GM12878 (cell line): Measurements from ENCODE around the gene SNRNP200.
"Not testable (repeated sequence)": the region's sequence is repeated elsewhere in the genome, so short reads cannot be mapped to it uniquely, and the experiment has no call there.

ENCODE experiments used
- CTCF ChIP-seq, 3 experiments: IDR thresholded peaks in 2 of 3; conservative IDR thresholded peaks in 1 of 3; 2 replicates each; pipeline ENCODE4 v1.5.1; 2011; ENCODE audit warnings: low read depth in 3 of 3, low read length in 3 of 3, mild to moderate bottlenecking in 3 of 3, control low read depth in 2 of 3, moderate library complexity in 2 of 3, inconsistent platforms in 1 of 3, mixed read lengths in 1 of 3; ENCODE audit not compliant: control insufficient read depth in 2 of 3, insufficient read depth in 1 of 3; ENCODE audit errors: extremely low read depth in 1 of 3
- EZH2 ChIP-seq: IDR thresholded peaks from 2 replicates; pipeline ENCODE4 v1.6.1; 2012; ENCODE audit warnings: low read depth, mild to moderate bottlenecking, control low read depth, inconsistent platforms, low read length, borderline replicate concordance; ENCODE audit not compliant: control insufficient read depth
- FOXK2 ChIP-seq: fragments of 450-650 bp; IDR thresholded peaks from 2 replicates; pipeline ENCODE4 v1.6.1; 2017; ENCODE audit warnings: mild to moderate bottlenecking, moderate library complexity
- MYC ChIP-seq: IDR thresholded peaks from 2 replicates; pipeline ENCODE4 v1.6.1; 2011; ENCODE audit warnings: mild to moderate bottlenecking, low read length, moderate library complexity, inconsistent platforms; ENCODE audit not compliant: insufficient read depth, insufficient replicate concordance, insufficient read length, severe bottlenecking
- POLR2A ChIP-seq: IDR thresholded peaks from 2 replicates; pipeline ENCODE4 v1.6.1; 2011; ENCODE audit warnings: low read depth, mild to moderate bottlenecking, low read length
- POLR2AphosphoS5 ChIP-seq: IDR thresholded peaks from 2 replicates; pipeline ENCODE4 v1.6.1; 2011; ENCODE audit warnings: mild to moderate bottlenecking, low read length, inconsistent platforms
- RELA ChIP-seq: fragments of 450-650 bp; IDR thresholded peaks from 2 replicates; pipeline ENCODE4 v1.8.0; 2014; ENCODE audit warnings: borderline replicate concordance; ENCODE audit not compliant: partially characterized antibody
- SP1 ChIP-seq: IDR thresholded peaks from one replicate; pipeline ENCODE4 v1.6.1; 2011; ENCODE audit warnings: low read depth, low read length
- ZBTB4 ChIP-seq: fragments of 450-650 bp; formaldehyde crosslinking; IDR thresholded peaks from 2 replicates; pipeline ENCODE4 v1.4.0; 2022; ENCODE audit warnings: mild to moderate bottlenecking, moderate library complexity
- ZNF687 ChIP-seq: fragments of 450-650 bp; IDR thresholded peaks from 2 replicates; pipeline ENCODE4 v1.6.1; 2017; ENCODE audit warnings: mild to moderate bottlenecking, moderate library complexity

- TF ChIP-seq FOXK2; POLR2A; ZBTB4 (CRISPR knock-in tag); EZH2; SP1; MYC; POLR2AphosphoS5; CTCF (IDR thresholded peaks at IDR 0.05 in 2 of 3, conservative IDR thresholded peaks at IDR 0.05 in 1 of 3; ENCODE audit: control insufficient read depth in 2 of 3, extremely low read depth in 1 of 3, insufficient read depth in 1 of 3, low read depth in 3 of 3, low read length in 3 of 3); ZNF687; RELA: not testable (repeated sequence)
Measured at GRCh38 chr2:96294271-96294670, 11.1 kb downstream of the SNRNP200 start.
